K562 treated with DMSO at 1 percent for 48 hours (cell line): ENCODE measurements around the gene C21orf91. TPM values are rescaled to one million over a fixed set of nuclear protein-coding genes. Genes with fewer than 3 reads are reported as not detected.

Source experiments
- total RNA-seq: library from RNA; unstranded; fragments of 300-600 nt; gene quantifications from 2 replicates; pipeline ENCODE4 v1.2.3, GENCODE V29; 2022; ENCODE audit warnings: low replicate concordance; ENCODE audit errors: extremely low read depth

The C21orf91 gene
- not detected in 2 replicates for total RNA-seq

DNA sequence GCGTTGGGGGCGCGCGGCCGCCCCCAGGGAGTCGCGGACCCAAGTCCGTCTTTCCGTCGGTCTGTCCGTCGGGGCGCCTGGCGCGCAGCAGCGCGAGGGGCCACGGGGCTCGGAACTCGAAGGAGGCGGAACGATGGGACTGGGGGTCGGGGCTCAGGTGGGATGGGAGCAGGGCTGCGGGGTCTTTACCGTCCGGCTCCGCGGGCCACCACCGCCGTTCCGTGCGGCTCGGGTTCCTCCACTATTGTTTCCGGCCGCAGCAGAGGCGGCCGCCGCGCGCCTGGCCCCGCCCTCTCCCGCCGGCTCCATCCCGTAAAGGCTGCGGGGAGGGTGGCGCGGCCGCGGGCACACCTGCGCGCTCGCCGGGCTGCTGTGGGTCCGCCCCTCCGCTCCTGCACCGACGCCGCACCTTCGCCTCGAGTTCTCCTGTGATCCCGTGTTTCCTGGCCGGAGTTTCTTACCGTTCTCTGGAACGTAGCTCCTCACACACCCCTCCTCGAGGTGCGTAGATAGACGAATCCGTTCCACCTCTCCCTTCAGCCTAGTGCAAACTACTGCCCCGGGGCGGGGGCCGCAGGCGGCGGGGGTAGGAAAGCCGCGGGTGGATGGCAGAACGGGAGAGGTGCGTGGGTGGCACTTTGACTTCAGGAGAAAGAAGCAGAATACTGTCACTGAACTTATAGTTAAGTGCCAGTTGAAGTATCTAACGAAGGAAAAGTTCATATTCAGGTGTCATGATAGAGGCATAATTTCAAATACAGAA lies at the start of gene C21orf91:
Gene C21orf91 (minus strand): TSS at position 243 of the 763 bp plus-strand sequence. CDS start 1,038 bp downstream, outside the sequence.

Other genes starting within 250 kb of the C21orf91 start
- gene BTG3, start 206.5 kb downstream of the C21orf91 start, total RNA-seq, result not detected in 2 replicates